Calu3 (cell line): ENCODE data around the gene CDC25C. TPM values are rescaled to one million over a fixed set of nuclear protein-coding genes. Genes with fewer than 3 reads are reported as not detected.

Source experiments
- BruUV-seq: library from RNA; stranded (reverse); fragments of 400-500 nt; replicated peaks from 2 replicates; lab custom pipeline; 2021; lab: Mats Ljungman, UMichigan
- CTCF ChIA-PET: fragments of 300-600 bp; sonication (Branson Sonifier 250); formaldehyde crosslinking; loops from one replicate; lab custom pipeline; 2022; ENCODE audit warnings: antibody characterized with exemption; lab: Charles Lee
- DNase-seq: peaks from one replicate; pipeline ENCODE4 v3.0.0; 2022
- H3K27ac Mint-ChIP-seq: one replicate; pipeline ENCODE4 v1.8.0; 2022; ENCODE audit warnings: mixed read lengths; ENCODE audit not compliant: unreplicated experiment
- H3K27me3 Mint-ChIP-seq: one replicate; pipeline ENCODE4 v1.8.0; 2022; ENCODE audit warnings: mixed read lengths; ENCODE audit not compliant: unreplicated experiment
- H3K36me3 Mint-ChIP-seq: one replicate; pipeline ENCODE4 v1.8.0; 2022; ENCODE audit warnings: mild to moderate bottlenecking, moderate library complexity, mixed read lengths; ENCODE audit not compliant: insufficient read depth, unreplicated experiment
- H3K4me1 Mint-ChIP-seq: one replicate; pipeline ENCODE4 v1.8.0; 2022; ENCODE audit warnings: mild to moderate bottlenecking, low read depth, mixed read lengths; ENCODE audit not compliant: unreplicated experiment
- H3K4me3 Mint-ChIP-seq: one replicate; pipeline ENCODE4 v1.8.0; 2022; ENCODE audit warnings: mild to moderate bottlenecking, low read depth, moderate library complexity, mixed read lengths; ENCODE audit not compliant: unreplicated experiment
- H3K9me3 Mint-ChIP-seq: one replicate; pipeline ENCODE4 v1.8.0; 2022; ENCODE audit warnings: low read depth, mixed read lengths; ENCODE audit not compliant: unreplicated experiment
- CTCF ChIP-seq: fragments of 200-600 bp; IDR thresholded peaks from one replicate; pipeline ENCODE4 v1.8.0; 2022; ENCODE audit warnings: antibody characterized with exemption; ENCODE audit not compliant: unreplicated experiment
- intact Hi-C: fragments of 100-400 bp; cut with micrococcal nuclease; formaldehyde crosslinking; loops from one replicate; pipeline ENCODE4 v1.10.0; 2022; ENCODE audit not compliant: unreplicated experiment
- total RNA-seq: library from RNA; stranded (reverse); gene quantifications from 2 replicates; pipeline ENCODE4 v1.2.3, GENCODE V29; 2022

Gene CDC25C
- total RNA-seq, 1 experiment from 2014 or later: 15.4 TPM

GRCh38 chr5:138354387-138354786 lies 22.8 kb upstream of the CDC25C start:
- Mint-ChIP-seq H3K27me3 (no peaks in the 10 kb centered on the region), H3K9me3 (peaks cover 6% of the 10 kb centered on the region), H3K4me1 (peaks cover 17% of the 10 kb centered on the region), H3K27ac (peak overlapping the region; percentile 95), H3K36me3 (peaks cover 41% of the 10 kb centered on the region), H3K4me3 (peak overlapping the region; percentile 96)
- DNase-seq: no peak
- no TSS peak for BruUV-seq
- no peak for TF ChIP-seq CTCF
- intact Hi-C loops: no loop called here
- CTCF ChIA-PET: interaction anchor here (0.6 to 3.8 kb wide), 7 partner anchors 16 to 189 kb away, joined by 3 to 54 read pairs (median 5); partner anchors contain the start of genes CDC23, CDC25C, ETF1 and FAM53C

GRCh38 chr5:138353560-138354080 lies 22.0 kb upstream of the CDC25C start:
- intact Hi-C loops: no loop called here
- Mint-ChIP-seq H3K9me3 (peaks cover 6% of the 10 kb centered on the region), H3K4me3 (peak overlapping the region; percentile 96), H3K36me3 (peaks cover 48% of the 10 kb centered on the region), H3K27me3 (no peaks in the 10 kb centered on the region), H3K27ac (peak overlapping the region; percentile 95), H3K4me1 (peaks cover 17% of the 10 kb centered on the region)
- no peak for TF ChIP-seq CTCF
- BruUV-seq: no TSS peak
- DNase-seq: no peak
- CTCF ChIA-PET: interaction anchor here (0.9 to 3.8 kb wide), 10 partner anchors 13 to 190 kb away, joined by 3 to 54 read pairs (median 4); partner anchors contain the start of genes CDC23, CDC25C, ETF1 and FAM53C

- BruUV-seq: no TSS peak
- peak; percentile 80 for DNase-seq
- H3K36me3 Mint-ChIP-seq: peaks cover 51% of the 10 kb centered on the region
- H3K4me1 Mint-ChIP-seq: peaks cover 17% of the 10 kb centered on the region
- H3K27ac Mint-ChIP-seq: peak overlapping the region; percentile 95
- TF ChIP-seq CTCF: peak; percentile 43
- peak overlapping the region; percentile 96 for H3K4me3 Mint-ChIP-seq
- peaks cover 6% of the 10 kb centered on the region for H3K9me3 Mint-ChIP-seq
- CTCF ChIA-PET: interaction anchor here (0.8 to 3.8 kb wide), 11 partner anchors 11 to 140 kb away, joined by 3 to 54 read pairs (median 5); partner anchors contain the start of genes CDC23, CDC25C and FAM53C
- no peaks in the 10 kb centered on the region for H3K27me3 Mint-ChIP-seq
- intact Hi-C loops: no loop called here
Observed at GRCh38 chr5:138352722-138353559, 21.3 kb upstream of the CDC25C start.

- intact Hi-C loops: no loop called here
- CTCF ChIA-PET: interaction anchor here (0.8 to 3.8 kb wide), 8 partner anchors 11 to 139 kb away, joined by 3 to 54 read pairs (median 9); partner anchors contain the start of genes CDC23, CDC25C and FAM53C
- peaks cover 52% of the 10 kb centered on the region for H3K36me3 Mint-ChIP-seq
- H3K27me3 Mint-ChIP-seq: no peaks in the 10 kb centered on the region
- DNase-seq: peak; percentile 98
- H3K27ac Mint-ChIP-seq: peak within 1 kb of the TSS; percentile 95
- H3K9me3 Mint-ChIP-seq: peaks cover 6% of the 10 kb centered on the region
- H3K4me1 Mint-ChIP-seq: peaks cover 17% of the 10 kb centered on the region
- BruUV-seq: no TSS peak
- peak within 1 kb of the TSS; percentile 96 for H3K4me3 Mint-ChIP-seq
- TF ChIP-seq CTCF: peak; percentile 98
Observed at GRCh38 chr5:138352071-138352721, 20.6 kb upstream of the CDC25C start, which contains the start of gene KDM3B. KDM3B (plus strand) TSS chr5:138352685; CDS start chr5:138352796, 111 bp downstream.
